ENCODE measurements around the gene WDR43.

GRCh38 chr2:28870146-28870891 is 24.1 kb upstream of the WDR43 start, which contains the start of gene TRMT61B:
- no peak for TF ChIP-seq CTCF (IDR thresholded peaks at IDR 0.05)
- peak; percentile 96 for TF ChIP-seq POLR2AphosphoS5 (IDR thresholded peaks at IDR 0.05; ENCODE audit: low read depth, low read length)
- TF ChIP-seq REST (IDR thresholded peaks at IDR 0.05; ENCODE audit: insufficient read depth in 1 of 2, low read depth in 2 of 2, low read length in 1 of 2), result peak in 1 of 2 experiments; percentile 7; a peak in 1 of 4 replicates
